ENCODE data around the gene GIPC3.
A peak's percentile ranks its signal among the peaks of the same experiment; 100 is the strongest.

GIPC3 gene

DNA sequence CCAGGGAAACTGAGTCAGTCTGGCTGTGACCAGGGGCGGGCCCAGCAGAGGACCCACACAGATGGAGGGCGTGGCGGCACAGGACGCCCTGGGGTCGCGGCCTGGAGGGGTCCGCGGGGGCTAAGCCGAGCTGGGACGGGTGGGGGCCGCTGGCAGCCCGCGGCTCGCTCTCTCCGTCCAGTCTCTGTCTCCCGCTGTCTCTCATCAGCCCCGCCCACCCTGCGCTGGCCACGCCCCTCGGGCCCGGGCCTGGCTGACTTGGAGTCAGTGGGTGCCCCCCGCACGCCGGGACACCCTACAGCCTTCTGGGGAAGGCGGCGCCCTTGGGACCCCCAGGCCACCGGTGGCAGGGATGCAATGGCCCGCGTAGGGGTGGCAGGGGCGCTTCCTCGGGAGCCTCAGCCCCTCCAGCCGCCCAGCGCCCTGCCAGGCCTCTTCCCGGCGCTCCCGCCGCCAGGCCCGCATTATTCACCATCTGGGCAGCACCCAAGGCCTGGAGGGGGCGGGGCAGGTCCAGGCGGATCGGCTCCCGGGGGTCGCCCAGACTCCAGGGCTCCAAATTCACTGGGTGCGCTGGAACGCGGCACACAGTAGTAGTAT, 21.5 kb downstream of the GIPC3 start, which contains the start of gene TBXA2R:
Gene TBXA2R, minus strand, starts transcription at position 186 of the 600 bp plus-strand sequence. CDS start 6,241 bp downstream, outside the sequence.
- no peak for DNase-seq

DNA sequence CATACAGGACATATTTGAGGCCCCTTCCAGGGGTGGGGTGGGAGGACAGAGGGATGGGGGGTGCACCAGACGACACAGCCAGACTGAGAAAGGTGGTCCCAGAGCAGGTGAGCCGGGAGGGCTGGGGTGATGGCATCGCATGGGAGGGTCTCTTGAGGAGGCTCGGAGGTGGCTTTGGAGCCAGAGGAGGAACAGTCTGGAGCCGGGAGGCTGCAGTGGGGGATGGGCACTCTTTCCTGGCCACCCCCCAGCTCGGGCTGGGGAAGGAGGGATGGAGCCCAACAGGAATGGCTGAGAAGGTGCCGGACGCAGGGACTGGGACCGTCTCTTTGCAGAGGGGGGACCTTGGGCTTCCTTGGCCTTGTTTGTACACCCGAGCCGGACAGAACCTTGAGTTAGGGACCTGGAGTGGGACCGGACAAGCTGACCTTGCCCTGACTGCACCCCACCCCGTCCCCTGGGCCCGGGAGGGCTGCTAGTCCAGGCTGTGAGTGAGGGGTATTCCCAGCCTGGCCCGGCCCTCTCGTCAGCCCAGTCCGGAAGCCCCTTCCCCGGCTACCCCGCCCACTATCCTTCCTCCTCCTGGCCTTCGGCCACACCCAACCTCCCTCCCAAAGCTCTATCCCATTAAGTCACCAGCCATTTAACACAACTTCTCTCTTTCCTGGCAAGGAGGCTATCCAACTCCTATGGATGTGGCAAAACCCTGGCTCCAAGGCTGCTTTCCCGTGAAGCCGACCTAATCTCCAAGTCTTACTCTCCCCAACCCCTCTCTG, 22.2 kb downstream of the GIPC3 start:
- DNase-seq, result no peak

DNA sequence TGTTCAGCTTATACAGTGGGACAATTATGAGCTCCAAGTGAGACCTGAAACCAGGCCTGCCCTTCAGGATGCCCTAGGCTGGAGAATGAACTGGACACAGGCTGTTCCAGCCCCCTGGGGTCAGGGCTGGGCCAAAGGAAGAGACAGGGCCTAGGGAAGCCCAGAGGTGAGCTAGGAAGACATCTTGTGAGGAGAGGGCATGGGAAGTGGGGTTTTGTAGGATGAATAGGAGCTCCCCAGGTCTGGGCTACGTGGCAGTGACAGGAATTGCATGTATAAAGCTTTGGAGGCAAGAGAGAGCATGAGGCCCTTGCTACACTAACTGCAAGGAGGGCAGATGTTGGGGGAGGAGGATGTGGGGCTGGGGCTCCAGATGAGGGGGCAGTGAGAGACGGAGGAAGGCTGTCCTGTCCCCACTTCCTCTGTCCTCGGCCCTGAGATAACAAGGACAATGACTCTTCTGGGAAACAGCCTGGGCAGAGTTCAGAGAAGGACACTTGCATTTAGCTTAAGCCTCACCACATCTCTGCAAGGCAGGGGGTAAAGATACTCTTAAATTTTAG, 22.9 kb downstream of the GIPC3 start:
- DNase-seq, result no peak

DNA sequence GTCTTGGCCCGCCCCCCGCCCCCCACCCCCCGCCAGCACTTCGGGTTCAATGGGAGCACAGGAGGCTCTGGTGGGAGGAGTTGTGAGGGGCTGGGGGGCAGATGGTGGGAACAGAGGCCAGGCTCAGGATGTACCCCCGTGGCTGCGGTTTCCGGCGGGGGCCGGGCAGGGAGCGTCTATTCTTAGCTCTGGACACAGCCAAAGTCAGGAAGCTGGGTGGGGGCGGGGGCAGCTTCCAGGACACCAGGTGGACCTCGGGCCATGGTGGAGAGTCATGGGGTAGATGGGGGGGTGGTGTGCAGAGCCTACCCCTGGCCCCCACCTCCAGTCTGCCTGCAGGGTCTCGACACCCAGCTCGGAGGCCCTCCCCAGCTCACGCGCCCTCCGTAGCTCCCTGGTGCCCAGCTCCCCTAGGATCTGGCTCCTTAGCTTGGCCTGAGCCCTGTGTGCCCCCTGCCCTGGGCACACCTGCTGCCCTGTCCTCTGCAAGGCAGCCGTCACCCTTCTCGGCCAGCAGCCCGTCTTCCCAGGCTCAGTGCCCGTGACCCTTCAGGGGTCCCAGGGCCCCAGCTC, 23.6 kb downstream of the GIPC3 start:
- DNase-seq, result no peak

DNA sequence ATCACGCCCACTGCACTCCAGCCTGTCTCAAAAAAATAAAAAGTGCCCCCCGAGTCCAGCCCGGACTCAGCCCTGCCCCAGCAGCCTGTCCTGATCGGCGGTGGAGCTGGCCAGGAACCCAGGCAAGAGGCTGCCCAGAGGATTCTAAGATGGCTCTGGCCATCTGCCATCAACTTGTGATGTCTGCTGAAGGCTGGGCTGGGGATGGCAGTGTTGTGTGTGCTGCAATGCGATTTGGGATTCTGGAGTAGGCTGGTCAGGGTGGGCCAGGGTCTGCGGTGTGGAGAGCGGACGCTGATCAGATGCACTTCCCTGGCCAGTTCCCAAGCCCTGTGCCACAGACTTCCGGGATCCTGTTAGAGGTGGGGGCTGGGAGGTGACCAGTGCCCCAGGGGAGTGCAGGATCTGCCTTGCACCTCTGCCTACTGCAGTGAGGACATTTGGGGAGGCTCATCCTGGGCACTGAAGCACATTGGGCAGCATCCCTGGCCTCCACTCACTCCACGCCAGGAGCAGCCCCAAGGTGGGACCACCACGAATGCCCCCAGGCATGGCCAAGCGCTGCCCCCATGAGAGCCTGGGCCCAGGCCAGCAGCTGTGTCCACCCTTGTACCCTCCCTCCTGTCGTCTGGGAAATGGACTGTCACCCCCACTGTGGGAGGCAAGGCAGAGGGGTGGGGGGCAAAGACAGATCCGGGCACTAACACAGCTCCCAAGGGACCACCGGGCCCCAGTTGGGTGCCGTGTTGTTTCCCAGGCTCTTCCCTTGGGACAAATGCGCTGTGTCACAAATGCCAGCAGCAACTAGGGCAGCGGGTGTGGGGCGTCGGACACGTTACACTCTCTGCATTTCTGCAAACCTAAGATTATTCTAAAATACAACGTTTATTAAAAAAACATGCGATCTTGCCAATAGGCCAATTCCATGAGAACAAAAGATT, 24.8 kb downstream of the GIPC3 start:
- DNase-seq, result no peak

DNA sequence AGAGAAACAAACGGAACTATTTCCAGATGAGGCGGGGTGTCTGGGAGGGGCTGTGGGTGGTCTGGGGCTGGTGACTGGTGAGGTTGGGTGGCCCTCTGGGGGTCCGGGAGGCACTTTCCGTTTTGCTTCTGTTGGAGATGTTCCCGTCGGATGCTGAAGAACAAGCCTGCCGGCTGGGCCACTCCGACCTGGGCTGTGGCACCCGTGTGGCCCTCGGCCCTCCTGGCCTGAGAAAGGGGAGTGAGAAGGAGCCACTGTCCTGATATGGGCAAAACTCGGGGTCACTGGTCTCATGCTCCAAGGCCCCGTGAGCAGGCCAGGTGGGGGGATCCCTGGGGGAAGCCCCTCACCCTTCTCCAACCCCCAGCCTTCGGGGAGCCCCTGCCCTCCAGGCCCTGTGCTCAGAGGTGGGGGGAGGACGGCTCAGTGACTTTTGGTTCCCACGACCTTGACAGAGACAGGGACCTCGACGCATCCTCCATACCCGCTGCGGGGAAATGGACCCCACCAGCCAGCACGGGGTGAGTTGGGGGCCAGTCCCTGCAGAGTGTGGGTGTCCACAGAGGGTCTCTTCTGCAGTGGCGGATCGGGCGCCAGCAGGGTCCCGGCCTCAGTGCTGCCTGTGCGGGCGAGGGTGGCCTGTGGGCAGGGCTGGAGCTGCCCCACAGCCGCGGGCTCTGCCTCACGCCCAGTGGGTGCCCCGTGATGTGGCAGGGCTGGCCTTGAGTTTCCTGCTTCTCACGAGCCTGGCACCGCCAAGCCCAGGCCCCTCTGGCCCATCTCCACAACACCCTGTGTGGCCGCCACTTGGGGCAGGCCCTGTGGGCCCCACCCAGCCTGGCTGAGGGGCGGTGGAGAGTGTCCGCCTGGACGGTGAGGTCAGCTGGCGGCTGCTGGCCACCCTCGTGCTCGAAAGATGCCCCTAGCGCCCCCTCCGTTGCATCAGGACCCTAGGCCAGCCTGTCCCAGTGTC, 25.8 kb downstream of the GIPC3 start:
- DNase-seq, result no peak

DNA sequence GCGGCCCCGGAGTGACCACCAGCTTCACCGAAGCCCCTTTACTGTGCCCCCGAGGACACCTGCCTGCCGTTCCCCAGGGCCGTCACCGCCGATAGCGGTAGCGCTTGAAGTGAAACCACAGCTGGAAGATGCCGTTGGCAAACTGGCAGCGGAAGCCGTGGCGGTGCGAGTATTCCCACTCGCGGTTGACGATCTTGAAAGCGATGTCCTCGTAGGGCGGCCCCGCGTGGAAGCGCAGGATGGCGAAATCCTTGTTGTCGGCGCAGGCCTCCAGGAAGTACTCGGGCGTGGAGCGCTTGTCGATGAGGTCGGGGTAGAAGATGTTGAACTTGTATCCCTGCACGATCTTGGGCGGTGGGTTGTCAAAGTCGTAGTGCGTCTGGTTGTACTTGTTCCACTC, 26.6 kb downstream of the GIPC3 start:
- DNase-seq, result no peak

DNA sequence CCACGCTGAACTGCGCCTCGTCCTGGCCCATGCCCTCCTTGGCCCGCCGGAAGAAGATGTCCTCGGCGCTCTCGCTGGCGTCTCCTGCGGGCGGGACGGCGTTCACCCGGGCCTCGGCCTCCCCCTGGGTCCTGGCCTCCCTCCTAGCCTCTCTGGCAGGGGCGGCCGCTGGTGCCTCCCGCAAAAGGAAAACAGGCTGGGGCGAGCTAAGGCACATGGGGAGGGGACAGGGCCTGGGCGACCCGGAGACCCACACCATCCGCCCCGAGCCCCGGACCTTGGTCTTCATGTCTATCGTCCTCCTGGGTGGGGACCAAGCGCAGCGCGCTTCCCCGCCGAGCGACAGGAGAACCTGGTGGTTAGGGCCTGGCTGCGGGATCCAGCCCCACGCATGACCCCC, 27.1 kb downstream of the GIPC3 start:
- DNase-seq, result no peak

DNA sequence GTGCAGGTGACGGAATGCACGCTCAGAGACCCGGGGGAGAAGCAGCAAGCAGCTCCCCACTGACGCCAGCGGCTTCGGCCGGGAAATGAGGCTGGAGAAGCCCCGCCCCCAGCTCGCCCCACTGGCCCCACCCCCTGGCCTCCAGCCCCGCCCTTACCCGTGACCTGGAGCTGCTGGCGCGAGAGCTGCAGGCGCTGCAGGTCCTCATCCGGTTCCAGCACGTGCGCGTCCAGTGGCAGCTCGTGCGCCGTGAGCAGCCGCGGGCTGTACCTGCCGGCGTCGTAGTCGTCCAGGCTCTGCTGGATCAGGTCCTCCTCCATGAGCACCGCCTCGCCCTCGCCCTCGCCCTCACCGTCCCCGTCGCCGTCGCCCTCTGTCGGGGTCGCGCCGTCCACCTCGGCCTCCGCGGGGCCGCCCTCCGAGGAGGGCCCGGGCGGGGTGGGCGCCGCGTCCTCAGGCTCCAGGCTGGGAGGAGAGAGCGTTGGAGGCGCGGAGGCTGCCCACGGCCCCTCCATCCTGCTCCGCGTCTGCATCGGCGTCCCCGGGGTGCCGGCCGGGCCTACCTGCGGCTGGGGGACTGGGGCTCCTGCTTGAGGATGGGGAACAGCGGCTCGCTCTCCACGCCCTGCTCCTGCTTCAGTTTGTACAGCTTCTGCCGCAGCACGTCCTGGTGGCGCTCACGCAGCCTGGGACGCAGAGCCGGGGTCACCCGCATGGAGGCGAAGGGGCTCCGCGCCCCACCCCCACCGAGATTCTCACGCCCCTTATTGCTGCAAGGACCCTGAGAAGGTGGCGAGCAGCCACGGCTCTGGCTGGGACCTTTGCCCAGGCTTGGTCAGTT, 27.8 kb downstream of the GIPC3 start:
- DNase-seq, result no peak

DNA sequence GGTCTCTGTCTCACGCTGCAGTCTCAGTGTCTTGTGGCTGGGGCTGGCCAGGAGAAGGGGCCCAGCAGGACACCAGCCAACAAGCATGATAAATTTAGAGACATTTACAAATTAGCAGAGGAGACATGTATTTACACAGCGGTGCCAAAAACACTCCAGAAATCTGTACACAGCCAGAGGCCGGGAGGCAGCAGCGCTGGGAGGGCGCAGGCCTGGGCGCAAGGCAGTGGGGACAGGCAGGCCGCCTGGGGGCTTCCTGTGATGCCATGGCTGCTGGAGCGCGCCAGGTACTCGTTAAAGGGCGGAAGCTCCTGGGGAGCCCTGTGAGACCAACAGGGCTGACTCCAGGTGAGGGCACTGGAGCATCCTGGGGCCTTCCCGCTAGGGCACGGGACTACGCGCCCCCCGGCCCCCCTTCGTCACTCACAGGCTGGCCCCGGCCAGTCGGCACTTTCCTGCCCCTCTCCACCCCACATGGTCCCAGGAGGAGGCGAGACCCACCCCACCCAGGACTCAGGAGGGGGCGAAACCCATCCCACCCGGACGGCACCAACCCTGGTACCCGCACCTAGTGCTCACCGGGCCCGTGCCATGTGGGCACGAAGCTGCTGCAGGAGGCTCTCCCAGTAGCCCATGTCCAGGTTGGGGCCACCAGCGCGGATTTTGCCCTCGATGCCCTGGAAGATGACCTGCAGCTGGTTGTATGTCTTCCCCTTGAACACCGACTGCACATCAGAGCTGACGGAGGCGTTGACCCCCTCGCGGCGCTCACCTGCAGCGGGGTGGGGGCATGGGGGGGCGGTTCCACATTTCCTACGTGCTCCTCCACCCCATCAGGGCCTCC, 28.8 kb downstream of the GIPC3 start:
- DNase-seq, result peak; percentile 21

DNA sequence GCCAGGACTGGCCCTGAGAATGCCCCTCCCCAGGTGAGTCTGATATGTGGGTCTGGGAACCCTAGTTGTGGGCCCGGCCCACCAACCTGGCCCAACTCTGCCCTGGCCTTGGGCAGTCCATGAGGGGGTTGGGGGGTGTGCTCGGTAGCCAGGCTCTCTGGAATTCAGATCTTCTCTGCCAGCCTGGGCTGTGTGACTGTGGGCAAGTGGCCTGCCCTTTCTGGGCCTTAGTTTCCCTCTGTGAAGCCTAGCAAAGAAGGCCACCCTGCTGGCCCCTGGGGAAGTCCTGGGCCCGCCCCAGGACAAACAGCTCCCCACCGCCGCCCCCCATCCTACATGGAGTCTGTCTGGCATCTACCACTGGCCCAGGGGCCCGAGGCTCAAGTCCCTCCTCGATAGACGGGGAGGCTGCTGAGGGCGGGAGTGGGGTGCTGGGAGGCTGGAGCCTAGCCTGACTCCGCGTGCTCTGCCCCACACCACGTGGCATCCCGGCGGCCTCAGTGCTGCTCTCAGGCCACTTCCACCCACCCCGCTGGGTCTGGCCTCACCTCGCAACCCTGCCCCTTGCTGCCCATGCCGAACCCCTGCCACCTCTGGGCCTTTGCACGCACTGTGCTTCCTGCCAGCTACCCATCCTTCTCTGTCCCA, 29.7 kb downstream of the GIPC3 start:
- DNase-seq, result no peak

DNA sequence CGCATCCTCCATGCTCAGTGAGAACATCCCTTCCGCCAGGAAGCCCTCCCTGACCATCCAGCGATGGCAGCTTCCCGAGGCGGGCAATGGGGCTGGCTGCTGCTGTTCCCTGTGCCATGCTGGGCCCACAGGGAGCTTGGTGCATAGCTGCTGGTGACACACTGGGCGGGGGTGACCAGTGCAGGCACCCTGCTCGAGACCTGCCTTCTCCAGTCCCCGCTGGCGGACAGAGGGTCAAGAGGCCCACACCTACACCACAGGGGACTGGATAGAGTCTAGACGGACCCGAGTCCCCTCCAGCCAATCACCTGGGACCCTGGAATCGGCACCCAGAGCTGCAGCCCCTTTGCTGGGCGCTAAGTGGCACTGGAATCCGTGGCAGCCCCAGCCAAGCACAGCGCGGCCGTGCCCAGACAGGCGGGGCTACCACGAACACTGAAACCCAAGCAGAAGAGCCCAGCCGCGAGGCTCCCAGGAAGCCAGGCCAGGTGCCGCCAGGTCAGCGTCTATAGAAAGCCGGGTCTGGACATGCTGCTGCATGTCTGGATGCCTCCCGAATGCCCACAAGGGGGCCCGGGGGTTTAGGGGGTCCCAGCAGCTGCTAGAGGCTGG, 30.4 kb downstream of the GIPC3 start:
- no peak for DNase-seq

DNA sequence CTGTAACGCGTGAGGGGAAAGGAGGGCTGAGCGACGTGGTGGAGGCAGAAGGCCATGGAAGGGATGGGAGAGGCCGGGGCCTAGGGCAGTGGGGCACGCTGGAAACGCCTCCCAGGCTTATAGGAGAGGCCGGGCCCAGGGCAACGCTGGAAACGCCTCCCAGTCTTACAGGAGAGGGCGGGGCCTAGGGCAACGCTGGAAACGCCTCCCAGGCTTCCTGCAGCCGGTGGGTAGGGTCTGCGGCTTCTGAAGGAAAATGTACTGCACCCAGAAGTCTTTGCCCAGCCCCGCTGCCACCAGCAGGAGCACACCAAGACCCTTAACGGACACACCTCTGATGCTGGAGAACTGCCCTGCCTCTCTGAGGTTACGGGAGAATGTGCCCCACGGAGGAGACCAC, 32.2 kb downstream of the GIPC3 start:
- no peak for DNase-seq

DNA sequence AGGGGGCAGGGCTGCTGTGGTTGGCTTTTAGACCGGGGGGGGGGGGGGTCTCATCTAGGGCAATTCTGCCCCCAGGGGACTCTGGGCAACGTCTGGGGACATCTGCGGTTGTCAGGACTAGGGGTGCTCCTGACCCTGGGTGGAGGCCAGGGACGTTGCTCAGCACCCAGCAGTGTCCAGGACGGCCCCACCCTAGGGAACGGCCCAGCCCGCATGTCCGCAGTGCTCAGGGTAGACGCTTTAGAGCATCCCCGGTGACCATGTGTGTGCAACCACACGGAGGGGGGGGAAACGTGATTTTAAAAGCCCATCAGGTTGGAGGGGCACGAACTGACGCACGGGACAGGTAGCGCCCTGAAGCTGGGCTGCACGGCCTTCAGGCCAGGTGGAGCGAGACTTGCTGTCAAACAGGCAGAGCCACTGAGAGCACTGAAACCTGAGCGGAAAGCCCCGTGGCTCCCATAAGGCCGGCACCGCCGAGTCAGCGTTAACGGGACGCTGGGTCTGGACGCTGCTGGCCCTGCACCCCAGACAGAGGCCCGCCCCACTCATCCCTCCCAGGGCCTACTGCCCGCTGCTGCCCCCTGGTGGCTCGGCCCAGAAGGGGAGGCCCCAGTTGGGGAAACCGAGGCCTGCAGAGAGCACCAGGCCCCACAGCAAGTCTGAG, 33.0 kb downstream of the GIPC3 start:
- DNase-seq, result no peak

DNA sequence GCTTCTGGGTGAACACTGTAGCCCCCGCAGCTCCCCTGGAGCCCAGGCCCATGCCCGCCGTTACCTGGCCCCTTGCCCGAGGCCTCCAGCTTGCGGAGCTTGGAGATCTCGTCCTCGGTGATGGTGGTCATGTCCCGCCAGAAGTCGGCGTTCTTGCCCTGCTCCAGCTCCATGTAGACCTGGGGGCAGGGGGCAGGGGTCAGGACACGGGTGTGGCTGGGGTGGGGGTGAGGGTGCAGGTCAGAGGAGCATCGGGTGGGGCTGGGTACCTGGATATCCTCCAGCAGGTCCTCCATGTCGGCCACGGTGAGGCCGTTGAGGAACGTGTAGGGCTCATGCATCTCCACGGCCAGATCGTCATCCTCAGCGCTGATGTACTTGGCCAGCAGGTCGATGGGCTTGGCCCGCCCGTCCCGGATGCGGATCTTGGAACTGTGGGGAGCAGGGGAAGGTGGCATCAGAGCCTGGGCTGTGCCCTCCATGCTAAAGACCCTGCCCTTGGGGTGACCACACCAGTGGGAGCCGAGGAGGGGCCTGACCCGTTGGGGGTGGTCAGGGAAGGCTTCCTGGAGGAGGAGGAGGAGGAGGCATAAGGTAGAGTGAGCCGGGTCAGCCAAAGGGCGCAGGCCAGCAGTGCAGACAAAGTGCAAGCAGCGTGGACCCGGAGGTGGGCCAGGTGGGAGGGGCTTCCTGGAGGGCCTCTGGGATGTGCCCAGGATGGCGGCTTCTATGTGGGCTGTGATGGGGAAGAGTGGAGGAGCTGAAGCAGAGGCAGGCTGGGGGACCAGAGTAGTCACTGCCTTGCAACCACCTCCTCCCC, 33.7 kb downstream of the GIPC3 start:
- DNase-seq, result no peak

DNA sequence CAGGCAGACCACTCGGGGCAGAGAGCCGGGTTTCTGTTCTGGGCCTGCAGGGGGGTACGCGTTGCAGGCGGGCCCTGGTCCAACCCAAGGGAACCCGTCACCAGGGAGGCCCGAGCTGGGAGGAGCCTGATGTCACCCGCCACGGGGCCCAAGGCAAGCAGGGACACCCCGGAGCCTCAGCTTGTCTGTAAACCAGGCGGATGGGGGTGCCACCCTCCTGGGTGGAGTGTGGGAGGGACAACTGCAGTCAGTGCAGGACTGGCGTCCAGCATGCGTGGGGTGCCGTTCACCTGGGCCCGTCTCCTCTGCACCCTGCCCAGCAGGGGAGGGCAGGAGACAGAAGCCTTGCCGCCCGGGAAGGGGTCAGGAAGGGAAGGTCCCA, 34.3 kb downstream of the GIPC3 start:
- no peak for DNase-seq

DNA sequence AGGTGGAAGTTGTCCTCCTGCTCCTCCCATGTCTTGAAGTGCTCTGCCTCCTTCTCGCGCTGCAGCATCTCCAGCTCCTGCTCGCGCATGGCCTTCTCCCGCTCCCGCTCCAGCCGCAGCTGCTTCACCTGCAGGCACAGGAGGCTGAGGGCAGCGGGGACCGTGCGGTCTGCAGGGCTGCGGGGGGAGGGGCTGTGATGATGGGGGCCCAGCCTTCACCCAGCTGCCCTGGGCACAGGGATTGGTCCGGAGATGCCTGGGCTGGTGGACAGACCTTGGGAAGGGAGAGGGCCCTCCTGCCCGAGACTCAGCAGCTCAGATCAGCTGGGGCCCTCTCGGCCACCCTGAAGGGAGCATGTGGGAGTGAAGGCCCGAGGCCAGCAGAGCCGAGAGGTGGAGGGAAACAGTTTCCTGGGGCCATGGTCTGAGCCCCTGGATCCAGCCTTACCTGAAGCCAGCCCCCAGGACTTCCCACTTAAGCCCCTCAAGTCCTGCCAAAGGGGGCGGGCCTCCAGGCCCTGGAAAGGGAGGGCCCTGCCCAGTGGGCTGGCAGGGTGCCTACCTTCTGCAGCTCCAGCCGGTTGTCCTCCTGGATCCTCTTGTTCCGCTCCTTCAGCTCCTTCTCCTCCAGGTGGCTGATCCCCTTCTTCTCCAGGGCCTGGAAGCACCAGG, 35.0 kb downstream of the GIPC3 start:
- no peak for DNase-seq

Measured in NCI-H2081 treated with DMSO at 0.1 percent for 48 hours (cell line).